OCI-LY1 (cell line): ENCODE results near the gene OGFOD1.

Experiments used
- H2AFZ ChIP-seq: fragments of 200-600 bp; sonication (generic), shearing (Covaris generic); 2 replicates; pipeline ENCODE4 v1.6.0; 2014; ENCODE audit warnings: antibody characterized with exemption, mild to moderate bottlenecking, low read length
- H3F3A ChIP-seq: fragments of 200-600 bp; sonication (generic), shearing (Covaris generic); 2 replicates; pipeline ENCODE4 v1.6.0; 2014; ENCODE audit warnings: mild to moderate bottlenecking, antibody characterized with exemption, low read length, moderate library complexity; ENCODE audit not compliant: insufficient read depth
- H3K27ac ChIP-seq: fragments of 200-600 bp; sonication (generic); 2 replicates; pipeline ENCODE4 v1.5.1; 2014; ENCODE audit warnings: low read length, mixed run types, mild to moderate bottlenecking, low read depth; ENCODE audit not compliant: poor library complexity, severe bottlenecking
- H3K27me3 ChIP-seq: fragments of 200-600 bp; sonication (generic); 2 replicates; pipeline ENCODE4 v1.6.0; 2014; ENCODE audit warnings: antibody characterized with exemption, mild to moderate bottlenecking, low read length, moderate library complexity; ENCODE audit not compliant: insufficient read depth
- H3K36me3 ChIP-seq: fragments of 200-600 bp; sonication (generic); 2 replicates; pipeline ENCODE4 v1.6.1; 2014; ENCODE audit warnings: mild to moderate bottlenecking, antibody characterized with exemption, low read length, moderate library complexity, mixed read lengths; ENCODE audit not compliant: insufficient read depth
- H3K4me1 ChIP-seq: fragments of 200-600 bp; sonication (generic); 2 replicates; pipeline ENCODE4 v1.5.1; 2014; ENCODE audit warnings: mild to moderate bottlenecking, low read length, moderate library complexity; ENCODE audit not compliant: insufficient read depth, severe bottlenecking
- H3K4me2 ChIP-seq: fragments of 200-600 bp; sonication (generic), shearing (Covaris generic); 2 replicates; pipeline ENCODE4 v1.6.1; 2014; ENCODE audit warnings: low read length
- H3K4me3 ChIP-seq: fragments of 200-600 bp; sonication (generic); 2 replicates; pipeline ENCODE4 v1.5.1; 2014; ENCODE audit warnings: low read length, low read depth, mild to moderate bottlenecking, mixed read lengths; ENCODE audit not compliant: poor library complexity, severe bottlenecking
- H3K79me2 ChIP-seq: fragments of 200-600 bp; shearing (Covaris generic); 2 replicates; pipeline ENCODE4 v1.6.1; 2016; ENCODE audit warnings: mixed run types, low read length, mixed read lengths; ENCODE audit not compliant: insufficient read depth
- H3K9ac ChIP-seq: fragments of 200-600 bp; sonication (generic), shearing (Covaris generic); 2 replicates; pipeline ENCODE4 v1.6.1; 2014; ENCODE audit warnings: mild to moderate bottlenecking, low read length, mixed read lengths
- H3K9me2 ChIP-seq: fragments of 200-600 bp; sonication (generic), shearing (Covaris generic); 2 replicates; pipeline ENCODE4 v1.6.1; 2014; ENCODE audit warnings: low read depth, mild to moderate bottlenecking, low read length, mixed read lengths
- H3K9me3 ChIP-seq: fragments of 200-600 bp; shearing (Covaris generic); 2 replicates; pipeline ENCODE4 v1.6.1; 2014; ENCODE audit warnings: low read length, mixed read lengths
- H4K20me1 ChIP-seq: fragments of 200-600 bp; sonication (generic), shearing (Covaris generic); 2 replicates; pipeline ENCODE4 v1.6.0; 2016; ENCODE audit warnings: mild to moderate bottlenecking, low read length; ENCODE audit not compliant: insufficient read depth
- CTCF ChIP-seq: fragments of 200-600 bp; sonication (generic), shearing (Covaris generic); IDR thresholded peaks from 2 replicates; pipeline ENCODE4 v1.5.1; 2017; ENCODE audit warnings: mild to moderate bottlenecking, antibody characterized with exemption, low read length, moderate library complexity, mixed read lengths
- EZH2 ChIP-seq: fragments of 200-600 bp; sonication (generic), shearing (Covaris generic); IDR thresholded peaks from 2 replicates; pipeline ENCODE4 v1.8.0; 2017; ENCODE audit warnings: borderline replicate concordance, mixed run types, mild to moderate bottlenecking, antibody characterized with exemption, low read length, moderate library complexity, mixed read lengths

The OGFOD1 gene

DNA sequence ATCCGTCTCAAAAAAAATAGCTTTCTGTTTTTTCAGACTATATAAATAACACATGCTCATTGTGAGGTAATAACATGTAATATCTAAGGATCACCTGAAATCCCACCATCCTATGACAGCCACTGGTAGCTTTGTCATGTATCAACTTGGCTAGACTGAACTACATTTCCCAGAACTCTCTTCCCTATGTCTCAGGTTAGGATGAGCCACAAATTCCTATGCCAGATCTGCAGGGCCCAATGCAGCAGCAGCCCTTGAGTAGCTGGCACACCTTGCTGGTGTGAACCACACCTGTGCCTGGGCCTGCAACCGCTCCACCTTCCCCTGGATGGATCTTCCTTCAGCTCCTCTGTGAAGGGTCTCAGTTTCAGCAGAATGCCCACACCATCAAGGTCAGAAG lies 28.1 kb downstream of the OGFOD1 start:
- Histone ChIP-seq H3K79me2 (no peaks in the 10 kb centered on the region), H3K4me2 (no peak overlapping the region), H2AFZ (no peak overlapping the region), H3K4me1 (no peaks in the 10 kb centered on the region), H3K9me2 (no peaks in the 10 kb centered on the region), H3K36me3 (peaks cover 42% of the 10 kb centered on the region), H3K4me3 (no peak overlapping the region), H4K20me1 (no peaks in the 10 kb centered on the region), H3F3A (no peaks in the 10 kb centered on the region), H3K9me3 (no peaks in the 10 kb centered on the region), H3K9ac (no peak overlapping the region), H3K27me3 (no peaks in the 10 kb centered on the region), H3K27ac (no peak overlapping the region)
- TF ChIP-seq EZH2 (no peak), CTCF (no peak)

DNA sequence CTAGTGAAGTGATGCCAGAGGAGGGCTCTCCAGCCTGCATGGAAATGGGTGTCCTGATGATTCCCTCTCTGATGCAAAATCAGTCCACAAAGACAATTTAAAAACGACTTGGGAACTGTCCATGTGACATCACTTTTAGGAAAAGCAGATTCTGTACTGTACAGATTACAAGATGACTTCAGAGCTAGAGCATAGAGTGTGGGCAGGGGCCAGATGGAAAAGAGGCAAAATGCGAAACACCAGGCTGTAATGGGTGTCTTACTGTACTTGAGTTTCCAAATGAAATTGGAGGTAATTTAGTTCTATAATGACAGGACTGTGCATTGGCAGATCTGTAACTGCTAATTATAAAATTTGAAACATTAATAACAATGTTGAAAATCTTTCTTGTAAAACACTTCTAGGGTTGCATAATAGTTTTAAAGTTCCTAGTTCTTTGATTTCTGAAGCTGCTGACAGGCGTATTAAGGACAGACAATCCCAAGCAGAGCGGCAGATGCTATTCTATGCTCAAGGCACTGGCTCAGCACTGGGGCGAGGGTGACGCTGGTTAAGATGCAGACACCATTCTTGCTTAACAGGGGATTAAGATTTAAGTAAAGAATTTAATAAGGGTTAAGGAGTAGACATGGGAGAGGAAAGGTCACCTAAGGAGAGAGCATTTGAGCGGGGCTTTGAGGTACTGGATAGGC lies 29.6 kb downstream of the OGFOD1 start:
- Histone ChIP-seq H3K79me2 (no peaks in the 10 kb centered on the region), H3K9me3 (no peaks in the 10 kb centered on the region), H3K4me2 (no peak overlapping the region), H3K27ac (no peak overlapping the region), H3F3A (no peaks in the 10 kb centered on the region), H2AFZ (no peak overlapping the region), H3K9ac (no peak overlapping the region), H3K4me3 (no peak overlapping the region), H3K27me3 (no peaks in the 10 kb centered on the region), H3K36me3 (peaks cover 31% of the 10 kb centered on the region), H3K4me1 (no peaks in the 10 kb centered on the region), H3K9me2 (no peaks in the 10 kb centered on the region), H4K20me1 (no peaks in the 10 kb centered on the region)
- no peak for TF ChIP-seq EZH2

DNA sequence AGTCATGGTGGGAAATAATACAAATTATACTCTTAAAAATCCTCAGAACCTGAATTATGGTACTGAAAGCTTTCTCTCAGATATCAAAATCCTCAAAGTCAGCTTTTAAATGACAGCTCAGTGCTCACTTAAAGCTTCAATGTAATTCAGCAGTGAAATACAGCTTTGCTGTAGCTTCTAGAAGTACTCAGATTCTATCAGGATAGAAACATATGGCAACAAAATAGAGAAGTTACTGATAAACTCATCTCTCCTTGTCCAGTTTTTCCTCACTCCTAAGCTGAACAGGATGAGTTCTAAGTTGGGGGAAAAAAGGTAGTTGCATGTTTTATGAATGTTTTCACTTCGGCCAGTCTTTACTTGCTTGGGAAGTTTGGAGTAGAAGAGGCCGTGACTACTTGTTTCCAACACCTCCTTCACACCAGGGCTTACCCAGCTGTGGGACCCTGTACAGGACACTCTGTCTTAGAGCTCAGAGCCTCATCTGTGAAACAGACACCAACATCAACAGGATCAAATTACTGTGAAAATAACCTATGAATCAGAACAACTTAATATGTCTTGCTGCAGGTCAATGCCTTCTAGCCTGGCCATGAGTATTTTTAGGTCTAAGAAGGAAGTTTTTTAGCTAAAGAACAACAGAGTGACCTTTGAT lies 30.2 kb downstream of the OGFOD1 start:
- H3K27ac ChIP-seq, result no peak overlapping the region
- H3F3A ChIP-seq, result no peaks in the 10 kb centered on the region
- no peaks in the 10 kb centered on the region for H3K79me2 ChIP-seq
- no peak overlapping the region for H2AFZ ChIP-seq
- H3K9me2 ChIP-seq, result no peaks in the 10 kb centered on the region
- H3K36me3 ChIP-seq, result peaks cover 24% of the 10 kb centered on the region
- TF ChIP-seq CTCF, result no peak
- no peak for TF ChIP-seq EZH2
- H3K4me2 ChIP-seq, result no peak overlapping the region
- H3K27me3 ChIP-seq, result no peaks in the 10 kb centered on the region
- no peak overlapping the region for H3K4me3 ChIP-seq
- H3K4me1 ChIP-seq, result no peaks in the 10 kb centered on the region
- no peak overlapping the region for H3K9ac ChIP-seq
- no peaks in the 10 kb centered on the region for H4K20me1 ChIP-seq
- no peaks in the 10 kb centered on the region for H3K9me3 ChIP-seq
